DND-41 (cell line): ENCODE data around the gene SYNRG.

Source experiments
- ATAC-seq: fragments of 200-7000 bp; cut with Tn5 transposase; 3 replicates; pipeline ENCODE4 v1.9.1; 2021; ENCODE audit warnings: low read depth; ENCODE audit not compliant: insufficient read depth
- DNase-seq: peaks from one replicate; pipeline ENCODE4 v3.0.0-alpha.2; 2020
- H2AFZ ChIP-seq: 2 replicates; pipeline ENCODE4 v1.6.0; 2012; ENCODE audit warnings: low read depth, low read length
- H3K27ac ChIP-seq: 2 replicates; pipeline ENCODE4 v1.5.1; 2012; ENCODE audit warnings: low read length, inconsistent platforms
- H3K27me3 ChIP-seq: fragments of 200-600 bp; sonication (generic); 2 replicates; pipeline ENCODE4 v1.6.0; 2012; ENCODE audit warnings: low read length, mild to moderate bottlenecking, inconsistent platforms; ENCODE audit not compliant: insufficient read depth, poor library complexity
- H3K36me3 ChIP-seq: 2 replicates; pipeline ENCODE4 v1.5.1; 2012; ENCODE audit warnings: low read length, inconsistent platforms; ENCODE audit not compliant: insufficient read depth
- H3K4me1 ChIP-seq: 2 replicates; pipeline ENCODE4 v1.5.1; 2012; ENCODE audit warnings: mild to moderate bottlenecking, low read length; ENCODE audit not compliant: insufficient read depth
- H3K4me2 ChIP-seq: 2 replicates; pipeline ENCODE4 v1.6.0; 2012; ENCODE audit warnings: mild to moderate bottlenecking, moderate library complexity, low read length, inconsistent platforms; ENCODE audit not compliant: insufficient read depth
- H3K4me3 ChIP-seq, 2 experiments: fragments of 200-600 bp in 1 of 2; shearing (Covaris generic) in 1 of 2; 2 replicates each; pipeline ENCODE4 v1.5.1; 2012 to 2016; ENCODE audit warnings: inconsistent platforms in 2 of 2, low read length in 2 of 2, mild to moderate bottlenecking in 2 of 2, low read depth in 1 of 2, moderate library complexity in 1 of 2
- H3K79me2 ChIP-seq: 2 replicates; pipeline ENCODE4 v1.6.0; 2012; ENCODE audit warnings: low read length, inconsistent platforms; ENCODE audit not compliant: insufficient read depth
- H3K9ac ChIP-seq: 2 replicates; pipeline ENCODE4 v1.6.0; 2012; ENCODE audit warnings: low read depth, mild to moderate bottlenecking, inconsistent platforms, low read length, moderate library complexity
- H3K9me3 ChIP-seq: 2 replicates; pipeline ENCODE4 v1.5.1; 2012; ENCODE audit warnings: low read length, moderate library complexity, mild to moderate bottlenecking, inconsistent platforms; ENCODE audit not compliant: insufficient read depth, severe bottlenecking
- H4K20me1 ChIP-seq: 2 replicates; pipeline ENCODE4 v1.6.0; 2012; ENCODE audit warnings: low read length; ENCODE audit not compliant: insufficient read depth
- EZH2 ChIP-seq: IDR thresholded peaks from 3 replicates; pipeline ENCODE4 v1.6.1; 2012; ENCODE audit warnings: borderline replicate concordance, low read depth, mild to moderate bottlenecking, moderate library complexity, low read length, inconsistent platforms; ENCODE audit not compliant: severe bottlenecking
- TF ChIP-seq, protein P1 (sequence below): IDR thresholded peaks from 2 replicates; pipeline ENCODE4 v1.5.1; 2012; ENCODE audit warnings: borderline replicate concordance, low read length, moderate library complexity, mild to moderate bottlenecking; ENCODE audit not compliant: poor library complexity, severe bottlenecking; ENCODE audit errors: extremely low read depth

SYNRG gene

DNA sequence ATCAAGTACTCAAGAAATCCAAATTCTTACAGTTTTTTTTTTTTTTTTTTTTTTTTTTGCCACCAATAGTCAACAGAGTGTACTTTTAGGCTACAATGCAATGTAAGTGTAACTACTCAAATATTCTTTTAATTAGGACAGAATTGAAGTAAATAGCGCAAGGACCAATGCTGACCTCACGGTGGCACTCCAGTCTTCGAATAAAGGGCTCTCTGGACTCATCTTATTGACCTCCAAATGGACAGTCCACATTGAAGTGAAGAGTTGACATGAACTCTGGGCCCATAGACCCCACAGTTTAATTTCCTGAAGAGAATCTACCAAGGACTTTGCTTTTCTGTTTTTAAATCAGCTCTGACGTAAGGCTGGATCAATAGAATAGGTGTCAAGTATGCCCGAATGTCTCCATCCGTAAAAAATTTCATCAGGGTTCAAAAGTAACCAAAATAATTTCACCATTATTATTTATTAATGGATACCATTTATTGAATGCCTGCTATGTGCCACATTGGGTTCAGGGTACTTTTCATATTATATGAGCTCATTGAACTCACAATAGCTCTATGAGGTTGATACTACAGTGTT lies 41.3 kb upstream of the SYNRG start:
- ATAC-seq: no peak
- Histone ChIP-seq H4K20me1 (no peaks in the 10 kb centered on the region), H3K9ac (no peak overlapping the region), H3K27ac (no peak overlapping the region), H3K79me2 (no peaks in the 10 kb centered on the region), H3K36me3 (no peaks in the 10 kb centered on the region), H3K4me3 (no peak overlapping the region), H3K4me1 (no peaks in the 10 kb centered on the region), H3K9me3 (no peaks in the 10 kb centered on the region), H3K27me3 (peaks cover 45% of the 10 kb centered on the region), H2AFZ (no peak overlapping the region), H3K4me2 (no peak overlapping the region)
- no peak for TF ChIP-seq EZH2
- TF ChIP-seq, protein P1, sequence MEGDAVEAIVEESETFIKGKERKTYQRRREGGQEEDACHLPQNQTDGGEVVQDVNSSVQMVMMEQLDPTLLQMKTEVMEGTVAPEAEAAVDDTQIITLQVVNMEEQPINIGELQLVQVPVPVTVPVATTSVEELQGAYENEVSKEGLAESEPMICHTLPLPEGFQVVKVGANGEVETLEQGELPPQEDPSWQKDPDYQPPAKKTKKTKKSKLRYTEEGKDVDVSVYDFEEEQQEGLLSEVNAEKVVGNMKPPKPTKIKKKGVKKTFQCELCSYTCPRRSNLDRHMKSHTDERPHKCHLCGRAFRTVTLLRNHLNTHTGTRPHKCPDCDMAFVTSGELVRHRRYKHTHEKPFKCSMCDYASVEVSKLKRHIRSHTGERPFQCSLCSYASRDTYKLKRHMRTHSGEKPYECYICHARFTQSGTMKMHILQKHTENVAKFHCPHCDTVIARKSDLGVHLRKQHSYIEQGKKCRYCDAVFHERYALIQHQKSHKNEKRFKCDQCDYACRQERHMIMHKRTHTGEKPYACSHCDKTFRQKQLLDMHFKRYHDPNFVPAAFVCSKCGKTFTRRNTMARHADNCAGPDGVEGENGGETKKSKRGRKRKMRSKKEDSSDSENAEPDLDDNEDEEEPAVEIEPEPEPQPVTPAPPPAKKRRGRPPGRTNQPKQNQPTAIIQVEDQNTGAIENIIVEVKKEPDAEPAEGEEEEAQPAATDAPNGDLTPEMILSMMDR: peak; percentile 12
- no peak for DNase-seq

- Histone ChIP-seq H3K4me3 (no peak overlapping the region), H3K4me2 (no peak overlapping the region), H3K4me1 (peaks cover 4% of the 10 kb centered on the region), H3K27ac (no peak overlapping the region), H3K9ac (no peak overlapping the region), H4K20me1 (no peaks in the 10 kb centered on the region), H3K27me3 (peaks cover 43% of the 10 kb centered on the region), H2AFZ (no peak overlapping the region), H3K9me3 (no peaks in the 10 kb centered on the region), H3K36me3 (no peaks in the 10 kb centered on the region), H3K79me2 (peaks cover under 1% of the 10 kb centered on the region; the same call in 1 of the 2 replicates)
- ATAC-seq: no peak
- DNase-seq: no peak
- no peak for TF ChIP-seq EZH2
- TF ChIP-seq, protein P1: no peak
These were observed 39.3 kb upstream of the SYNRG start for GRCh38 chr17:37648555-37648954.

GRCh38 chr17:37647856-37648255 lies 38.6 kb upstream of the SYNRG start:
- Histone ChIP-seq H2AFZ (no peak overlapping the region), H3K79me2 (peaks cover 8% of the 10 kb centered on the region), H3K4me3 (no peak overlapping the region), H3K4me2 (no peak overlapping the region), H3K9me3 (no peaks in the 10 kb centered on the region), H3K36me3 (no peaks in the 10 kb centered on the region), H3K27ac (no peak overlapping the region), H3K27me3 (peaks cover 43% of the 10 kb centered on the region), H3K9ac (no peak overlapping the region), H4K20me1 (no peaks in the 10 kb centered on the region), H3K4me1 (peaks cover 7% of the 10 kb centered on the region)
- DNase-seq (no peak), ATAC-seq (no peak)
- TF ChIP-seq EZH2: no peak
- TF ChIP-seq, protein P1: no peak

GRCh38 chr17:37643869-37644268 lies 34.7 kb upstream of the SYNRG start:
- Histone ChIP-seq H3K4me2 (peak overlapping the region; percentile 77), H3K4me3 (peak overlapping the region; percentile 92 to 97; a peak in 2 of 4 replicates), H3K36me3 (peaks cover 19% of the 10 kb centered on the region), H4K20me1 (no peaks in the 10 kb centered on the region), H2AFZ (peak overlapping the region; percentile 96), H3K9me3 (no peaks in the 10 kb centered on the region), H3K27ac (no peak overlapping the region), H3K79me2 (peaks cover 46% of the 10 kb centered on the region), H3K27me3 (peaks cover 26% of the 10 kb centered on the region), H3K9ac (peak overlapping the region; percentile 88), H3K4me1 (peaks cover 31% of the 10 kb centered on the region)
- no peak for TF ChIP-seq EZH2
- TF ChIP-seq, protein P1: no peak
- ATAC-seq (no peak), DNase-seq (no peak)
